HG03095 (cell line): Measurements from ENCODE around the gene SDK2.
"Not testable (repeated sequence)": the region's sequence is repeated elsewhere in the genome, so short reads cannot be mapped to it uniquely, and the experiment has no call there.

Source experiments
- ATAC-seq: cut with Tn5 transposase; IDR thresholded peaks from one replicate; pipeline ENCODE4 v1.9.1; 2021; ENCODE audit warnings: moderate library complexity; ENCODE audit not compliant: unreplicated experiment

SDK2 gene

GRCh38 chr17:73464447-73464846 is 179.8 kb downstream of the SDK2 start:
- no peak for ATAC-seq

GRCh38 chr17:73463821-73464220 is 180.4 kb downstream of the SDK2 start:
- no peak for ATAC-seq

- no peak for ATAC-seq
Observed at GRCh38 chr17:73462823-73463222, 181.4 kb downstream of the SDK2 start.

GRCh38 chr17:73459980-73460379 is 184.3 kb downstream of the SDK2 start:
- ATAC-seq = no peak

GRCh38 chr17:73455767-73456166 is 188.5 kb downstream of the SDK2 start:
- no peak for ATAC-seq

- ATAC-seq = no peak
Observed at GRCh38 chr17:73455050-73455687, 189.1 kb downstream of the SDK2 start.

- ATAC-seq = not testable (repeated sequence)
Observed at GRCh38 chr17:73453494-73453893, 190.8 kb downstream of the SDK2 start.

GRCh38 chr17:73453090-73453489 is 191.2 kb downstream of the SDK2 start:
- no peak for ATAC-seq

GRCh38 chr17:73452009-73452408 is 192.2 kb downstream of the SDK2 start:
- ATAC-seq = no peak

GRCh38 chr17:73447319-73447718 is 196.9 kb downstream of the SDK2 start:
- no peak for ATAC-seq

- no peak for ATAC-seq
Observed at GRCh38 chr17:73446617-73447016, 197.6 kb downstream of the SDK2 start.

GRCh38 chr17:73445466-73445865 is 198.8 kb downstream of the SDK2 start:
- ATAC-seq = no peak

GRCh38 chr17:73444021-73444420 is 200.2 kb downstream of the SDK2 start:
- ATAC-seq = no peak

- no peak for ATAC-seq
Observed at GRCh38 chr17:73439597-73439996, 204.6 kb downstream of the SDK2 start.

GRCh38 chr17:73437826-73438225 is 206.4 kb downstream of the SDK2 start:
- no peak for ATAC-seq

- ATAC-seq = no peak
Observed at GRCh38 chr17:73436954-73437353, 207.3 kb downstream of the SDK2 start.

- ATAC-seq = no peak
Observed at GRCh38 chr17:73435412-73435811, 208.8 kb downstream of the SDK2 start.

GRCh38 chr17:73434154-73434553 is 210.1 kb downstream of the SDK2 start:
- ATAC-seq = no peak

- no peak for ATAC-seq
Observed at GRCh38 chr17:73433501-73433900, 210.7 kb downstream of the SDK2 start.

- ATAC-seq = no peak
Observed at GRCh38 chr17:73432624-73433190, 211.5 kb downstream of the SDK2 start.

GRCh38 chr17:73431401-73432205 is 212.6 kb downstream of the SDK2 start:
- ATAC-seq = no peak

- no peak for ATAC-seq
Observed at GRCh38 chr17:73430848-73431247, 213.4 kb downstream of the SDK2 start.
